NCI-H1105 treated with DMSO at 0.1 percent for 48 hours (cell line): Measurements from ENCODE around the gene SMIM5.

Experiments
- DNase-seq: peaks from one replicate; lab custom pipeline; 2025; lab: John Stamatoyannopoulos, UW

Gene SMIM5

DNA sequence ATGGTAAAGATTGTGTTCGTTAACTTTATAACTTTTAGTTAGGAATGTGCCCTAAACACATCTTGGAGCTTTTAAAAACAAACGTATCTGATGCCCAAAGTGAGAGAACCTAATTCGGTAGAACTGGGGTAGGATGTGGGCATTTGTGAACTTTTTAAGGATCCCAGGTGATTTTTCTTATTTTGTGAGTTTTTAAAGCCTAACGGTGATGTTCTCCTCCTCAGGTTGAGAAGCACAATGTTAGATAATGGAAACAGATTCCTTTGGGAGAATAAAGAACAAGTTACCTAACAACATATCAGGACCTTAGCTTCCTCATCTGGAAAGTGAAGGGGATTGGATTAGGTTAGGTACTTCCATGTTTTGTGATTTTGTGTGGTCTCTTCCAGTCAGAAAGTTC lies 34.6 kb downstream of the SMIM5 start:
- no peak for DNase-seq

DNA sequence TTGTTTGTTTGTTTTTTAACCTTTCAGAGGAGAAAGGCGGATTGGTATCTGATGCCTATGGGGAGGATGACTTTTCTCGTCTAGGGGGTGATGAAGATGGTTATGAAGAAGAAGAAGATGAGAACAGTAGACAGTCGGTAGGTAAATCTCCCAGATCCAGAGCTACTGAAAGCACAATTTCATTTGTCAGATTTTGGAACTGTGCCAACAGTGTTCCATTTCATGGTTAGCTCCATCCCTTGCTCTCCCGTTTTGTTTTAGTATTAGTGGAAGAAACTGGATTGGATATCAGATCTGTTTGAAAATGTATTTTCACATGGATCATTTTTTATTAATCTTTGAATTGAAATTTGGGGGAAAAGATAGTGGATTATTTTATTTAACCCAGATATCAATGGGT lies 35.3 kb downstream of the SMIM5 start:
- DNase-seq, result no peak

DNA sequence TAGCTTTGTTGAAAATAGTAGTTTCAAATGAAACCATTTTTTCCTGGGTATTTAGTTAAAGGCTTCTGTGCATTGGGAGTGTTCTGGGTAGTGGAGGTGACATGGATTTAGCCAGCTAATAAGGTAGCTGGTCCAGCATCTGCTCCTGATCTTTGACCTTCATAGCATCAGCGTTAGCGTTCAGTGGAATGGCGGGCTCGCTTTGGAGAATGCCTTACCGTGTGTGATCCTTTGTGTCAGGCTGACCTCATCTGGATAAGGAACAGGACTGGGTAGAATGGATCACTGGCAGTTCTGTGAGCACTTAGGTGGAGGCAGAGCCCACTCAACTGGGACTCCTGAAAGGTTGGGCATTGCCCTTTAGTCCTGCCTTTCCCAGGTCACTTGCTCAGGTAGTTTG lies 37.6 kb downstream of the SMIM5 start:
- DNase-seq, result no peak

DNA sequence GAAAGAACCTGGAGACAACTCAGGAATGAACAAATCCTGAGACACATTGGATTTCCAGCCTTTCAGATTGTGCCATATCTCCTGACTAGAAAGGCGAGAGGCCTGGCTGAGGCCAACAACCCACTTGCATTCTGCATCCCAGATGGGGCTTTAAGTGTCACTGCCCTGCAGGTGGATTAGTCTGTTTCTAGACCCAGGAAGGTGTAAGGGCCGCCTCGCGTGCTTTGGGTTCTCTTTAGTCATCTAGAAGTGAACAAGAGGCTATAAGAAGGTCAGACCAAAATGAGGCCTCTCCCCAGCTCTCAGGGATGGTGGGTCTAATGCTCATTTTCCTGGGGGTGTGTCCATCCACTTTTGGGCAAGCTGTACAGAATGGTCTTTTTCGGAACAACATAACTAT lies 38.8 kb downstream of the SMIM5 start:
- no peak for DNase-seq

DNA sequence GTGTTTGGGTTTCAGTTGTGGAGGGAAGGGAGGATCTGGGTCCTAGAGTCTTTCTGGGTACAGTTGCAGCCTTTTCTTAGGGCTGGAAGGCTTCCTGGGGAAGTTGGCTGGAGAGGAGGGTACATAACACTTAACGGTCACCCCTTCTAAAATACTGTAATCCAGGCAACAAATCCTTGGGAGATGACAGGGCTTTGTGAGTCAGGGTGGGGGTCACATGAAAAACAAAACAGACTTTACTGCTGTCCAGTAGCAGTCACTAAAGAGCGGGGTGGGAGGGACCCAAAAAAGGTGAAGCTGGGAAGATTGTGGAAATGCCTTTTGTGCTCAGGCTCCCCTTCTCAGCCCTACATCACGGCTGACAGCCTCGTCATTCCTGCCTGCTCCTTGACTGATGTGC lies 40.3 kb downstream of the SMIM5 start:
- DNase-seq, result no peak

DNA sequence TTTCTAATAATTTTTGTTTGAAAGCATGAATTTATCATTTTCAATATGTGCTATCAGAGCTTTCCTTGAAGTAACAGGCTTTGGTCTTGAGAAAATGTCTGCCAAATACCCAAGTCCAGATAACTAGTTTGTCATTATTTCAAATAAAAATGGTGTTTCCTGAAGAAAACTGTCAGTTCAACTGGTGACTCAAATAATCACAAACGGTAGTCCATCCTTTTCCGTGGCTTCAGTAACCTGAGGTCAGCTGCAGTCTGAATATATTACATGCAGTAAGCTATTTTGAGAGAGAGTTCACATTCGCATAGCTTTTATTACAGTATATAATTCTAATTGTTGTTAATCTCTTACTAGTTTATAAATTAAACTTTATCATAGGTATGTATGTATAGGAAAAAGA lies 43.2 kb downstream of the SMIM5 start:
- no peak for DNase-seq

DNA sequence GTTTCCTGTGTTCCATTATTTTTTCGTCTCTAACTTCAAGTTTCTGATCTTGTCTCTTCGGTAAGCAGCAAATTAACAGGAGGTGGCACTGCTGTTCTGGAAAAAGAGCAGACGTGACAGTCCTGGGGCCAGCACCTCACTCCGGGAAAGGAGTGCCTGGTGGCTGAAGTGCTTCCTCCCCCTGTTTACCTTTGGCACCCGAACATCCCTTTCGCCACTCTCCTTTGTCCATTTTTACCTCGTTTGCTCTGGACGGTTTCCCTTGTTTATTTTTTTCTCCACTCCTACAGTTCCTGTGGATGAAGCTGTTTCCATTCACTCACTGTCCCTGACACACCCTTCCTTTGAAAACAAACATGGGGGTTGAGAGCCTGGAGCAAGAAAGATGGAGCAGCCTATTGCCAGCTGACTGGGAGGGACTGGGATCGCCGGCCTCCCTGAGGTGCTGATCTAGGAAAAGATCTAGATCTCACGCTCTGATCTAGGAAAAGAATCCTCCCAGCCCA lies 46.5 kb downstream of the SMIM5 start:
- DNase-seq, result no peak

DNA sequence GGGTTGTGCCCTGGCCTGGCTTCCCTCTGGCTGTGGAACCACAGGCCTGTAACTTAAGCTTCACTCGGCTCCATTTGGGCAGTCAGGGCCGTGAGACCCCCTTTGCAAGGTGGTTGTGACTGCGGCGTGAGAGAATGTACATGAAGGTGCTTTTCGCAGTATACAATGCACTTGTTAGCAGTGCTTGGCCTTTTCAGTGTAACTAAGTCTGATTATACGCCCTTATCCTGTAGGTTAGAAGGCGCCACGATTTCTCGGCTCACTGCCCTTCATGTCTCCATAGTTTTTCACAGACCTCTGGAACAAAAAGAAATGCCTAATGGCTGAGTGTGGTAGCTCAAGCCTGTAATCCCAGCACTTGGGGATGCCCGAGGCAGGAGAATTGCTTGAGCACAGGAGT lies 47.2 kb downstream of the SMIM5 start:
- no peak for DNase-seq

DNA sequence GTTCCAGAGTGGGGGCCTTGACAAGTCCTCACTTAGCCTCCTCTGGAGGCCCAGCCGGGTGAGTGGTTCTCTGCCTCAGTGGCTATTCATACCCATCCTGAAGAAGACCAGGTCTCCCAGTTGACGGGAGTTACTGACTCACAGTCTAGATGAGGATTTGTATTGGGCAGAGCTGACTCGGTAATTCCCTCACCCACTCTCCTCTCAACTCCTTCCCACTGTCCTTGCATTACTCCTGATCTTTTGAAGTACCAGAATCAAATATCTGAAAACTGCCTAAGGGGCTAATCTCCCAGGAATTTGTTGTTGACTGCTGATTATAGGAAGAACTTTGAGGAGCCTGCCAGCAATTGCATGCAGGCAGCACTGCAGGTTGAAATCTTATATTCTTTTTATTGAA lies 48.1 kb downstream of the SMIM5 start:
- no peak for DNase-seq

DNA sequence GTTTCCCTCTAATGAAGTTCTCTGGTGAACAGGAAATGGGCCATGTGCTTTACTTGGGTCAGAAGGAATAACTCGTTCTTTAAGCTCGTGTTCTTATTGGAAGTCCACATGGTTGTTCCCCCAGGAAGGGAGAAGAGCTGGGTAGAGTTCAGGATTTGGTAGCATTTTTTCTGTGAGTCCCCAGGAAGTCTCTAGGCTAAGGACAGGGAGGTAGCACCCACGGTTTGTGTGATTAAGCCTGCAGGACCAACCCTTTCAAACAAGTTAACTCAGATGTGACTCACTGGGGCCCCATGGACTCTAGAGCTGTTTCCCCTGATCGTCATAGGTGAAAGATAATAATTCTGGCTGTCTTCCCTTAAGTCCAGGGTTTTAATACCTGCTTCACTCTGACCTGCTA lies 50.3 kb downstream of the SMIM5 start:
- no peak for DNase-seq

DNA sequence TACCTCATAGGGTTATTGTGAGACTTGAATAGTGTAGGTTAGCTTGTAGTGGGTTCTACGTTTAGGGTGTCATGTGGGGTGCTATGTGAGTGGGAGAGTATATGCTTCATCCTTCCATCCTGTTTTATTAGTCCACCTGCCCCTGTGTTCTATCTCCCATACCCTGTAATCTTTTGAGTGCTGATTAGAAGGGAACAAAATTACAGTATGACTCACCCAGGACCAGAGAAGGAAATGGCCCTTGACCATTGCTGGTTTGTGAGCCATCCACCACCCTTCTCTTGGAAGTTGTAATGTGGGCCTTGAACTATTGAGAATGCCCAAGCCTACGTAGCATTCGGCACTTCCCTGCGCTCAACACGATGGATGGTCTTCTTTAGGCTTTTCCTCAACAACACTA lies 51.0 kb downstream of the SMIM5 start:
- no peak for DNase-seq

DNA sequence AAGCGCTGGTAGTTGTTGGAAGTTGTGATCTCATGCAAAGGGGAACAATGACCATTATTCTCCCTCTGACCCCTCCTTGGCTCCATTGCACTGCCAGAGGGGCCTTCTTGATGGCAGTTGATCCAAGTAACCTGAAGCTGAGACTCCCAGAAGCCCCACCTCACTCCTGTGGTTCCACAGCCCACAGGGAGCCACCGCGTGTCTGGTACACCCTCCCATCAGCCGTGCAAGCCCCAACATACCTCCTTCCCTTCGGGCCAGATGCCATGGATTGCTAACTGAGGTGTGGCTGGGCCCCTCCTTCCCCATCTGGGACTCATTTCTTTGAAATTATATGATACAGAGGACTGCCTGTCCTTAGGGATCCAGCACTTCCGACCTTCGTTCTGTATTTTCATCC lies 51.7 kb downstream of the SMIM5 start:
- no peak for DNase-seq

DNA sequence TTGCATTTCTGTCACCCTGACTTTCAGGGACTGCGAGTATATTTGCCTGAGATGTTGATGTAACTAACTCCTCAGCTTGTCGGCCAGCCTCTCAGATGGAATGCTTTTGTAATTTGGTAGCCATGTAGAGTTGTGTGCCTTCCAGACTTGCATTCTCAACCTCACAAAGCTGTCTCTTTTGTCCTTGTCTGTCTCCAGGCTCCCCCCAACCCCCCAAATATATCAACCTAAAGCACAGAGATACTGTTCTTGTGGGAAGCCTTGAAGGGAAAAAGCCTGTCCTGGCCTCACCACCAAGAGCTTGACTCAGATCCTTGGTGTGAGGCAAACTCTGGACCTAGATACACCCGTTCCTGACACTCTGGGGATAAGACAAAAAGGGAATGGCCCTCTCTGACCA lies 52.3 kb downstream of the SMIM5 start:
- no peak for DNase-seq

DNA sequence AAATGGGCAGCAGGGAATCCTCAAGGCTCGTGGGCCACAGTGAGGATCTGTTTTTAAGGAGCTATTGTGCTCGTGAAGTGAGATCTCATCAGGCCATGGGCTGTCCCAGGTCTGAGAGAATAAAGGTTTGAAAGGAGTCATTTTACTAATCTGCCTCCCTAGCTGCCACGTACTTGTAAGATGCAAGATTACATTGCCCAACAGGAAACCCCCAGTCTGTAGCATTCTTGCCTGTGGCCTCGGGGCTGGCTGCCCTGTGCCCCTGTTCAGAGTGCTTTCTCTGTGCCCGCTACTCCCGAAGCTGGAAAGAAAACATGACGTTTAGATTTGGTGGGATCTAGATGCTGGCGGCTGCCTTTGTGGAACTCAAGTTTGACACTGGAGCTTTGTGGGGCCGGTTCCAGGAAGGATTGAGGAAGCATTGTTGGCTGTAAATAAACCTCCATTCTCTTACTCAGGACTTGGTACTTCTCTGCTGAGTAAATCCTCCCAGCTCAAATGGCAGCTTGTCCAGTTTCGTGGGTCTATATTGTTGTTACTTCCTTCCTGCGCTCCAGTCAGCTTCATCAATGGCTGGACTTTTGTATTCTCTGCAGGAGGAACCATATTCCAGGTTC lies 55.1 kb downstream of the SMIM5 start:
- DNase-seq, result no peak

DNA sequence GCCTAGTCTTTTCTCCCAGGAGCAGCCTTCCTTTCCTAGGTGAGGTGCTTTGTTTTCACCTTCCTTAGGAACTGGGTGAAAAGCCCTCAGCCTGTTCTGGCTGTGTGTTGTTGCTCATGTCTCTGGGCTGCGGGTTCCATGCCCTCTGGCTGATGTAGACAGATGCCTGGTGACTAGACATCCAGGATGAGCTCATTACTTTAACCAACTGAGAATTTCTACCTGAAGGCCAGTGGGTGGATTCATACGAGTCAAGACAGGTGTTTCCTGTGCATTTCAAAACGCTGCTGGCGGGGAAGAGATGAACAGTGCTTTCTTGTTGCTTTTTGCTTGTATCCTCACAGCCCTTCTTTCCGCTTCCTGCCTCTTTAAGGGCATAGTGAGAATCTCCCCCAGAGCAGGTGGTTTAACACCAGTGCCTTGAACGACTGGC lies 56.2 kb downstream of the SMIM5 start:
- DNase-seq, result no peak
